Measurements from ENCODE around the gene MTM1.

Gene MTM1

DNA sequence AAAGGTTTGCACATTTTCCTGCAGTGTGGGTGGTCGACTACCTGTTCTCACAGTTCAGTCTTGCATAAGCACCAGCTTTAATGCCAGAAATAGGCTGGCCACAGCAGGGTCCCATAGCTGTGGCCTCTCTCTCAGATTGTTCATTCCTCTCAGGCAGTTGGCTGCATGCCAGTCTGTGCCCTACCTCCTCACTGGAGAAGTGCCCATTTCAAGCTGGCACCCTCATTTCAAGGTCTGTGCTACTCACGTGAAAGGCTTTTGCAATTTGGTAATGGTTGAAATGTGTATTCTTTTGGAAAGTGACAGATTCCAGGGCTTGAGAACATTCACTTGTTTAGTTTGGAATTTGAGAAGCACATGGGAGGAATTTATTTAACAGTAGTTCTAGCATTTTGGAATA lies 95.9 kb downstream of the MTM1 start:
- no peak for DNase-seq (ENCODE audit: low read depth)

DNA sequence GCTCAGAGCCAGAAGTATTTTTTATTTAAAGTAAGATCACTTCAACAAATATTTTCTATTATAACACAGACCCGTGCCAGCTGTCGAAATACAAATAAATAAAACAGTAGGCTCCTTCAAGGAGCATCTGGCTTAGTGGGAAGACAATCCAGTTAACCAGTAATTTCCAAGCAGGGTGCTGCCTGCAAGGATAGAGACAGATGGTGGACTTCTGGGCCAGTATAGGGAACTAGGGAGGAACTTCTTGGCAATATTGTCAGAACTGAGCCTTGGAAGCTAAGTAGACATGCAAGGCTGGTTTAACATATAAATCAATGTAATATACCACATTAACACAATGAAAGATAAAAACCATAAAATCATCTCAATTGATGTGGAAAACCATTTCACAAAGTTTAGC lies 107.8 kb downstream of the MTM1 start:
- no peak for DNase-seq (ENCODE audit: low read depth)

- no peak for DNase-seq (ENCODE audit: low read depth)
Observed at GRCh38 chrX:150680974-150681373, 112.6 kb downstream of the MTM1 start.

DNA sequence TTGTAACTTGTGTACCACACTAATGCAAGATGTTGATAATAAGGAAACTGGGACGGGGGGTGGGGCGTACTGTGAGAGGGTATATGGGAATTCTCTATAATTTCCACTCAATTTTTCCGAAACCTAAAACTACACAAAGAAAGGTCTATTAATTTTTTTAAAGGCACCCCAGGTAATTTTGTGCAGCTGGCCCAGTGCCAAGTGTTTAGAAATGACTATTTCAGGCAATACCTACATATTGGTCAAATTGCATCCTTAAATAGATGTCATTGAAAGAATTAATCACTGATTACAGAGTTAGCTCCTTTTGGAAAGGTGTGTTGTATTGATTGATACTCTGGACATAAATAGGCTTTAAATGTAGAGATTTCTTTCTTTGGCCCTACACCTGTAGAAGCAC lies 114.7 kb downstream of the MTM1 start:
- no peak for DNase-seq (ENCODE audit: low read depth)

GRCh38 chrX:150683536-150684146 lies 115.2 kb downstream of the MTM1 start:
- no peak for DNase-seq (ENCODE audit: low read depth)

- DNase-seq (ENCODE audit: low read depth): no peak
Observed at GRCh38 chrX:150688911-150689451, 120.6 kb downstream of the MTM1 start.

DNA sequence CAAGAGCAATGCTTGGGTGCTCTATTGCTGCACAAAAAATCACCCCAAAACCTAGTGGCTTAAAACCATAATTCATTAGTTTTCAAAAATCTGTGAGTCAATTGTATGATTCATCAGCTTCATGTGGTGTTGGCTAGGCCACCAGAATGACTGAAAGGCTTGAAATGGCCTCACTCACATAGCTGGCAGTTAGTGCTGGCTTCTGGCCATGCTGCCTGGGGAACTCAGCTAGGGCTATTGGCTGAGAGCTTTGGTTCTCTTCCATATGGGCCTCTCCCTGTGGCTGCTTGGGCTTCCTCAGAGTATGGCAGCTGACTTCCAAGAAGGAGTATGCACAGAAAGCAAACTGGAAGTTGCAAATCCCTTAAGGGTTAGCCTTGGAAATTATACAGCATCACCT lies 121.7 kb downstream of the MTM1 start:
- DNase-seq (ENCODE audit: low read depth): no peak

DNA sequence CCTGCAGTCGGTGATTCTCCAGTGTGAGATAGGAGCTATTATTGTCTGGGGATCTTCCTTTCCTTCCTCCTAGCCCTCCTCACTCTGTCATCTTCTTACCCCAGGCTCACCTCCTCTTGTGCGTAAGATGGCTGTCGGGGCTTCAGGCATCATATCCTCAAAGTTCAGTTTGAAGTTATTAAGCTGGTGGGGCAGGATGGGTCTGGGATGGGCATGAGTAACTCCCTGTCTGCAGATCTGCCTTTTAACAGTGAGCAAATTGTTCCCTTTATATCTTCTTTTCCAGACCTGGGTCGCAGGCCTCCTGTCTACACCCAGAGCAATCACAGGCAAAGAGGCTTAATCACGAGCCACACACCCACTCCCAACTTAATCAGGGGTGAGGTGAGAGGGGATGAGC lies 123.9 kb downstream of the MTM1 start:
- DNase-seq (ENCODE audit: low read depth): no peak

DNA sequence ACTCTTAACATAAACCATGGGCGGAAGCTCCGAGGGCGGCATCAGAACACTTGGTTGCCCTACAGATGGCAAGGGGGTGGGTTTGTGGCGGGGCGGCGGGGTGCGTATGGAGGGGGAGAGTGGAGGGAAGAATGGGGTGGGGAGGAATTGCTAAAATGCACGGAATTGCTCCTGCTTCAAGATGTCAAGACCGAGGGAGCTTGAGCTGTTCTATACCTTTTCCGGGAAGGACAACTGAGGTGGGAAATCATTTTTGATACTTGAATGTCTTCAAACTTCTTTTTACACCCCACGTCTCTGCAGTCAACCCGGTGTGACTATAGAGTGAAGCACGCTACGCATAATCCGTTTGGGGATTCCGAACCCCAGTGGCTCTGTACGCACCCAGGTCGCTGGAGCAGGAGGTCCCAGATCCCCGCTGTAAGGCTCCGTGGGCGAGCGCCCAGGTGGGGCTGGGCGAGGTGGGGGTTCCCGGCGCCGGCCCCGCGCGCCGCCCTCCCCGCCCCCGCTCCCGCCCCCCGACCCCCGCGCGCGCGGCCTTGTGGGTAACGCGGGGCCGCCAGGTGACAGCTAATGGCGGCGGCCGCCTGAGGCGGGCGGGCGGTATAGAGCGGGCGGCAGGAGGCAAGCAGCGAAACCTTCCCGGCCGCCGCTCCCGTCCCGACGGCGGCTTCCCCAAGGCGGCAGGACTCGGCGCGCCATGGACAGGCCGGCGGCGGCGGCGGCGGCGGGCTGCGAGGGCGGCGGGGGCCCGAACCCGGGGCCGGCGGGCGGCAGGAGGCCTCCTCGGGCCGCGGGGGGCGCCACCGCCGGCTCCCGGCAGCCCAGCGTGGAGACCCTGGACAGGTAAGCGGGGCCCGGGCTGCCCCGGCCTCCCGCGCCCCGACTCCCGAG lies 124.7 kb downstream of the MTM1 start, which contains the start of gene MTMR1:
MTMR1 (plus strand) TSS at position 566 of the 894 bp plus-strand sequence; CDS start at position 701, 135 bp downstream.
- no peak for DNase-seq (ENCODE audit: low read depth)

DNA sequence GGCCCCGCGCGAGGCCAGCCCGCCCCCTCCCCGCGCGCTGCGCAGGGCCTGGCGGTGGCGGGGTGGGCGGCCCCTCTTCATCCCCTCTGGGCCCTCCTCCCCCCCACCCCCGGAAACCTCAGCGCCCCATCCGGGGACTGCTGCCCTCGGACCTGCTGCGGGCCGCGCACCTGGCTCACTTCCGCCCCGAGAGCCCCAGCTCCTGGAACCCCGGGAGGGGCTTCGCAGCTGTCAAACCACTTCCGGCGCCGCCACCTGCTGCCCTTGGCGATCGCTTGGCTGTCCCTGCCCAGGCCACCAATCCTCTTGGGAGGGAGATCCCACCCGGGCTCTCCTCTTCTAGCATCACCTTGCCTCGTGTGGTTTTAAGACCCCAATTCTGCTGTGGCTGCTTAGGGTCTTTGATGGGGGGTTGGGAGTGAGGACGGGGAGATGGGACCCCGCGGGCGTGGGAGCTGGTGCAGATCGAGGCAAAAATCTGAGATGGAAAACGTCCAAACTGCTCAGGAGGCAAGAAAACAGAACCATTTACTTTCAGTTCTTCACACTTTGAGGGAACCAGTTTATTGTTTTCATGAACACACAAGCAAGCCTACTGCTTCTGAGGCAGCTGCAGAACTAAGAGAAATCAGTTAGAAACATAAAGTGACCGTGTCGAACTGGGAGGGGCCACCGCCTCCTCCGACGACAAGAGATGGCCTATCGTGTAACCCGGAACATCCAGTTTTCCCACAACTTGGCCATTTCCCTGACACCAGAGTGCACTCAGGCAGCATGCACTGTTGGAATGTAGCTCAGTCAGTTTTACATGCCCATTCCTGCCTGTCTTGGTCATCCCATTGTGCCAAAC lies 125.5 kb downstream of the MTM1 start:
- no peak for DNase-seq (ENCODE audit: low read depth)

DNA sequence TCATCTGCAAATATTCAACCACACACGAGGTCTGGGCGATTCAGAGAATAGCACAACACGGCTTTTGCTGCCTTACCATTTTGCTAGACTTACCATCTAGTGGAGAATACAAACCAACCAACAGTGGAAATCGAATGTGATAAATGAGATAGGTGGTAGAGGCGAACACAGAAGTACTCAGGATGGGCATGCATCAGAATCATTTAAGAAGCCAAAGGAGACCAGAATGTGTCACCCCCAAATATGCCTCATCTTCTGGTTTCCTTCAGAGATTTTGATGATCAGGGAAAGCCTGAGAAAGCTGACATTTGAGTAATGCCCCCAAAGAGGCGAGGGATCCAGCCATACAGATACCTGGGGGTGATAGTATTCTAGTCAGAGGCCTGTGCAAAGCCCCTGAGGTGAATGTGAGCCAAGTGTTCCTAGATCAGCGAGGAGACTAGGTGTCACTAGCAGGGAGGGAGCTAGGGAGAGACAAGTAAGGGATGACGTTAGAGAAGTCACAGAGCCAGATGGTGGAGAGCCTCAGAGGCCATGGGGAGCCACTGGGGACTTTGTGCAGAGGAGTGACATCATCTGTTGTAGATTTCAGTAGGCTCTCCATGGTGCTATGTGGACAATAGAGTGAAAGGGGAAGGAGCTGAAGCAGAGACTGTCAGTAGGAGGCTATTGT lies 126.5 kb downstream of the MTM1 start:
- DNase-seq (ENCODE audit: low read depth): no peak

DNA sequence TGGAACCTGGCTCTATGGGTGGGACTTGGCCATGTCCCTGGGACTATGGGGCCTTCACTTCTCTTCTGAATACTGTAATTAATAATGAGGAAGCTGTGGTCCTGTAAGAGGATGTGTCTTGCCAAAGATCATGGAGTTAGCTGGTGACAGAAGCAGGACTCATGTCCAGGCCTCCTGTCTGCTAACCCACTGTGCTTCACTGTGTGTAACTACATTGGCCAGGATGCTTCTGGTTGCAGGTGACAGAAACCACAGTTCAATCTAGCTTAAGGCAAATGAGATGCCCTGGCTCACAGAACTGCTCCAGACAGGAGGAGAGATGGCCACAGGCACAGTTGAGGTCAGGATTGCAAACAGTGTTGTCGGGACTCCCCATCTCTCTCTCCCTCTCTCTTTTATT lies 127.9 kb downstream of the MTM1 start:
- no peak for DNase-seq (ENCODE audit: low read depth)

GRCh38 chrX:150696866-150697265 lies 128.4 kb downstream of the MTM1 start:
- no peak for DNase-seq (ENCODE audit: low read depth)

GRCh38 chrX:150697641-150698040 lies 129.2 kb downstream of the MTM1 start:
- DNase-seq (ENCODE audit: low read depth): no peak

GRCh38 chrX:150698981-150699380 lies 130.6 kb downstream of the MTM1 start:
- DNase-seq (ENCODE audit: low read depth): no peak

- no peak for DNase-seq (ENCODE audit: low read depth)
Observed at GRCh38 chrX:150700107-150700506, 131.7 kb downstream of the MTM1 start.

DNA sequence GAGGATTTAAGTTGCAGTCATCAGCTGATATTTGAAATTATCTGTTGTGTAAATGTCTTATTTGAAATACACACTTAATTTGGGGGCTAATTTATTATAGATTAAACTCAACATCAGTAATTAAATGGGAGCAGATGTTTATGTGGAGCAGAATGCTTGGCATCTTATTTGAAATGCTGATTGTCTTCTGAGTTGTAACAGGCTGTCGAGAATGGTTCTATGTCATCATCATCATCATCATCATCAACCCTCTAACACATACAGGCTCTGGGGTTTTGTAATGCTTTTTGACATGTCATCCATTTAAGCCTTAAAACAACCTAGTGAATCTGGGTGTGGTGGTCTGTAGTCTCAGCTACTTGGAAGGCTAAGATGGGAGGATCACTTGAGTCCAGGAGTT lies 133.0 kb downstream of the MTM1 start:
- DNase-seq (ENCODE audit: low read depth): no peak

DNA sequence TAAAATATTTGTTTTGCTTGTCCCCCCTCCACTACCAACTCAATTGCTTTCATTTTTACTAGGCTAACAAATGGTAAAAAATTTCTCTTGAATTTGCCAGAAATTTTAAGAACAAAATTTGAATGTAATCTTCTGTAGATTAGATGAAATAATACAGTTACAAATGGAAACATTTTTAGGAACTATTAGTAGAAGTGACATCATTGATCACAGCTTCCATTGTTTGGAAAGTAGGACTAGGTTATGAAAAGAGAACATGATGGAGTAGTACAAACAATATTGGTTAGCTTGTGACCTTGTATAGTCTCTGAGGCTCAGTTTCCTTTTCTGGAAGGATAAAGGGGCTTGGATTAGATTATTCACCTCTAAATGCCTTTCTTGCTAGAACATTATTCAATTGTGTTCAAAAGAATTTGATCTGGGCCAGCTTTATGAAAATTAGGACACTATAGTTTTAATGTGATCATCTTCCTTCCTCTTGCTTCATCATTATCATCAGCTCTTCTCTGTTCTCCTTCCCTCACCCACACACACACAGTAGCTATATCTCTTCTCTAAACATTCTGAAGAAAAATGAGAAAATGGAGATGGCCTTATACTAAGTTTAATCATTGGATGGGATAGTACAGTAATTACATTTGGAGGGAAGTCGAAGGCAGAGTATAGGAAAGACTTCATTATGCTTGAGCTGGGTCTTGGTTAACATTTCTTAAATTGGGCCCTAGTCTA lies 134.7 kb downstream of the MTM1 start:
- no peak for DNase-seq (ENCODE audit: low read depth)

DNA sequence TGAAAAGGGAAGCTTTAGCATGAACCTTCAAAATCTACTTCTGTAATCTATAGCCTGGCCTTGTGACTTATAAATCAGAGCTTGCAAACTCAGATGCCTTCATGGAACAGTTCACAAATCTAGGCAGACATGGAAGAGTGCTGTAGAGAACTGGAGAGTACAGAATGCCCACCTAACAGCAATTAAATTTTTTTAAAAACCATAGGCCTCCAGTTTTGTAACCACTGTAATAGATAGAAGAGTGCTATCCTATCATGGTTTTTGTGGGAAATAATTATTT lies 135.2 kb downstream of the MTM1 start:
- no peak for DNase-seq (ENCODE audit: low read depth)

DNA sequence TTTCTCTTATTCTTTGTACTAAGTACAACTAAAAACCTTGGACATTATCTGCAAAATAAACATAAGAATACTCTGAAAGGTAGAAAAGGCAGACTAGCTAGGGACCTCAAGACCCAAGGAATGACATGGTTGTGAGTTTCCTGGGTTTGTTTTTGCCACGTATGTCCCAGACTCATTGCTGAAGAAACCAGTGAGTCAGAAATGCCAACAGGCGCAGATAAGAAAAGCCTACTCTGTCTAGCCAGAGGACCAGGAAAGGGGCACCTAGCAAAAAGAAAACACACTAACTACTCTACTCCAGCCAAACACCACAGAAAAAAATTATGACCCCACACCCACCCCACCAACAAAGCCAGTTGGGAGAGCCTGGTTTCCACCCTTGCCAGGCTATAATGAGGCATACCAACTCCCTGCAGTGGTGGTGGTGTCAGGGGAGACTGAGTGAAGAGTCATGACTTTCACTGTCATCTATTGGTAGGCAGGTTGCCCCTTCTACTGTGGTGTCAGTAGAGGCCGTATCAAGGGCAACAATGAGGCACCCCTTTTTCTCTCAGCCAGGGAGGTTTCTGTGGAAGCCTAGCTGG lies 135.7 kb downstream of the MTM1 start:
- no peak for DNase-seq (ENCODE audit: low read depth)

GRCh38 chrX:150712619-150713018 lies 144.2 kb downstream of the MTM1 start:
- no peak for DNase-seq (ENCODE audit: low read depth)

Data from stimulated activated CD8-positive, alpha-beta memory T cell treated with anti-CD3 and anti-CD28 coated beads, Interleukin-15, amount 100 ng/mL, for 24 hours (primary cell).